C4-2B (cell line): Measurements from ENCODE around the gene CHID1.

ENCODE experiments used
- H3K27ac ChIP-seq: fragments of 450-650 bp; 2 replicates; pipeline ENCODE4 v1.5.1; 2017
- ZFX ChIP-seq: fragments of 450-650 bp; IDR thresholded peaks from 2 replicates; pipeline ENCODE4 v1.6.1; 2017
- TF ChIP-seq, protein P1 (sequence below): fragments of 450-650 bp; conservative IDR thresholded peaks from 2 replicates; pipeline ENCODE4 v1.5.1; 2017; ENCODE audit warnings: mild to moderate bottlenecking

CHID1 gene

GRCh38 chr11:954392-955153 lies 44.0 kb upstream of the CHID1 start:
- TF ChIP-seq ZFX, result no peak
- peak overlapping the region; percentile 62 for H3K27ac ChIP-seq

DNA sequence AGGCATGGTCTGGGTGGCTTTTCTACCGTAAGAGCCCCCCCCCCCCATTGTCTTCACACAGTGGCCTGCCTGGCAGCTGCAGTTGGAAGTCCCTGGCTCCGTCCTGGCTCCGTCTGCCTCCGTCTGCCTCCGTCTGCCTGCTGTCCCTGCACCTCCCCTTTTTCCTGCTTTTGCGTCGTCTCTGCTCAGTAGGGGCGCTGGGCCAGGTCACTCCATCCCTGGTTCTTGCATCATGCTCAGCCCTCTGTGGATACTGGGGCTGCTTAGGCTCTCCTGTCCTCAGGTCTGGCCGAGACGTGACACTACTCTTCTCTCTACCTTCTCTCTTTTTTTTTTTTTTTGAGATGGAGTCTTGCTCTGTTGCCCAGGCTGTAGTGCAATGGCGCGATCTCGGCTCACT lies 42.9 kb upstream of the CHID1 start:
- H3K27ac ChIP-seq, result no peak overlapping the region
- TF ChIP-seq, protein P1, sequence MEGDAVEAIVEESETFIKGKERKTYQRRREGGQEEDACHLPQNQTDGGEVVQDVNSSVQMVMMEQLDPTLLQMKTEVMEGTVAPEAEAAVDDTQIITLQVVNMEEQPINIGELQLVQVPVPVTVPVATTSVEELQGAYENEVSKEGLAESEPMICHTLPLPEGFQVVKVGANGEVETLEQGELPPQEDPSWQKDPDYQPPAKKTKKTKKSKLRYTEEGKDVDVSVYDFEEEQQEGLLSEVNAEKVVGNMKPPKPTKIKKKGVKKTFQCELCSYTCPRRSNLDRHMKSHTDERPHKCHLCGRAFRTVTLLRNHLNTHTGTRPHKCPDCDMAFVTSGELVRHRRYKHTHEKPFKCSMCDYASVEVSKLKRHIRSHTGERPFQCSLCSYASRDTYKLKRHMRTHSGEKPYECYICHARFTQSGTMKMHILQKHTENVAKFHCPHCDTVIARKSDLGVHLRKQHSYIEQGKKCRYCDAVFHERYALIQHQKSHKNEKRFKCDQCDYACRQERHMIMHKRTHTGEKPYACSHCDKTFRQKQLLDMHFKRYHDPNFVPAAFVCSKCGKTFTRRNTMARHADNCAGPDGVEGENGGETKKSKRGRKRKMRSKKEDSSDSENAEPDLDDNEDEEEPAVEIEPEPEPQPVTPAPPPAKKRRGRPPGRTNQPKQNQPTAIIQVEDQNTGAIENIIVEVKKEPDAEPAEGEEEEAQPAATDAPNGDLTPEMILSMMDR, result no peak
- no peak for TF ChIP-seq ZFX

DNA sequence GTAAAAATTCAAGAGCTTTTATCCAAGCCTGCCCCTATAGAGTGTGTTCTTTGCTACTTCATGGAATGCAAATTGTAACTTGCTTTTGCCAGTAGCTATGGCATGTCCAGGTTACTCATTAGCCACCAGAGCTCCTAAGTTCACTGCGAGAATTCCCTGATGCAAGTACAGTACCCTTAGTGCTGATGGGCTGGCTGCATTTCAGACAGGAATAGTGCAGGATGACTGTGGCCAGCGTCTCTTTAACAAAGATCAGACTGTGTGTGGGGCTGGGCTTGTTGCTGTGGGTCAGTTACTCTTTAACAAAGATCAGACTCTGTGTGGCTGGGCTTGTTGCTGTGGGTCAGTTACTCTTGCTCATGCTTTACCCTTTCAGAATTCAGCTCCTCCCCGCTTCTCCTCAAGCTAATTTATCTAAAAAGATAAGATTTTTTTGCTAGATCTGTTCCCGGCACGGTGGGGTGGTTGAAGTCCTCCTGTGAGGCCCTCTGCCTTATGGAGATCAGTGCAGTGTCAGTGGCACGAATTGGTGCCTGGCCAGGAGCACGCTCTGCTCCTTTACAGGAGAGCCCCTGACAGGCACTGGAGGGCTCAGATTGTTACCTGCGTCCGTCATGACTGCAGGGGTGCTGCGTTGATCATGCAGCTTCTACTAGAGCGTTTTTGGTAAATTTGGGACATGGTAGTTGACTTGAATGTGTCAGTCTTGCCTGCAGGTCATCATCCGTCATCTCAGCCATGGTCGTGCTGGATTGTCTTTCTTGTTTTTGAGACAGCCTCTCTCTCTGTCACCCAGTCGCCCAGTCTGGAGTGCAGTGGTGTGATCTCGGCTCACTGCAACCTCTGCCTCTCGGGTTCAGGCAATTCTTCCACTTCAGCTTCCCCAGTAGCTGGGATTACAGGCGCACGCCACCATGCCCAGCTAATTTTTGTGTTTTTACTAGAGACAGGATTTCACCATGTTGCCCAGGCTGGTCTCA lies 42.1 kb upstream of the CHID1 start:
- no peak overlapping the region for H3K27ac ChIP-seq
- TF ChIP-seq, protein P1, result no peak
- no peak for TF ChIP-seq ZFX

DNA sequence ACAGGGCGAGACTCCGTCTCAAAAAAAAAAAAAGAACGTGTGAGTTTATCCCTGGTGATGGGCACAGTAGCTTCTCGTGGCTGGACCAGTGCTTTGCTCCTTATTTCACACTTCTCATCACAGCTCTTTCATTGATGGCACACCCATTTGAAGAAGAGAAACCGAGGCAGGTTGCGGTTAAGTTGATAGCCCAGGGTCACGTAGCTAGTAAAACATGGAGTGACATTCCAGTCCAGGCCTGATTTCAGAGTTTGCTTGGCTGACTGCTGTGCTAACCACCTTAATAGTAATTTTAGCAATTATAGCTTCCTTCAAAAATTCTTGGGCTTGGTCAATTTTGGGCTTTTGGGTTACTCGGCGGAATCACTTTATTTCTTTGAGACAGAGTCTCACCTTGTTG lies 40.9 kb upstream of the CHID1 start:
- H3K27ac ChIP-seq, result no peak overlapping the region
- no peak for TF ChIP-seq ZFX
- TF ChIP-seq, protein P1, result no peak

- no peak for TF ChIP-seq ZFX
- TF ChIP-seq, protein P1, result no peak
- H3K27ac ChIP-seq, result no peak overlapping the region
Observed at GRCh38 chr11:947744-948143, 37.1 kb upstream of the CHID1 start.

- TF ChIP-seq, protein P1, result no peak
- no peak for TF ChIP-seq ZFX
- no peak overlapping the region for H3K27ac ChIP-seq
Observed at GRCh38 chr11:945986-946385, 35.4 kb upstream of the CHID1 start.

DNA sequence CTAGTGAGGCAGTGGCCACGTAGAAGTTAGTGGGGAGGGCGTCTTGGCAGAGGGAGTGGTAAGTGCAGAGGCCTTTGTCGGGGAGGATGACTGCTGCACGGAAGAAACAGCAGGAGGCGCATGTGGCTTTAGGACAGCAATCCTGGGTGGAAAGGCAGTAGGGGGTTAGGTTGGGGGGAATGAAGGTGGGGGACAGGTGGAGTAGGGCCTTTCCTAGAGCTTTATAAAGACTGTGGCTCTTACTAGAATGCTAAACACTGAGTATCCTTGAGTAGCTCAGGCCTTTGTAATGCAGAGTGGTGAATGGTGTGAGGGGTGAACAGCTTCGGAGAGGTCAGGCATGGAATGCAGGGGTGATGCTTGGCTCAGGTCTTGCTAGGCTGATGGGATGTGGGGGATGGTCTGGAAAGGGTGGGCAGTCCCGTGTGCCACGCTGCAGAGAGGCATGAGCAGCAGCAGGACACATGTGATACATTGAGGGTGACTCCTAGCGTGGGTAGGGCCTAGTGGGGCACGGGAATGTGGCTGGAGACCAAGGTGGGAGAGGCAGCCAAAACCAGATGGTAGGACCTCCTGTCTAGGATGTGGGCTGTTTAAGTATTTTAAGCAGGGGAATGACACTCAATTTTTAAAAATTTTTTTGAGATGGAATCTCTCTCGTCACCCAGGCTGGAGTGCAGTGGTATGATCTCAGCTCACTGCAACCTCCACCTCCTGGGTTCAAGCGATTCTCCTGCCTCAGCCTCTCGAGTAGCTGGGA lies 34.3 kb upstream of the CHID1 start:
- no peak for TF ChIP-seq ZFX
- TF ChIP-seq, protein P1, result no peak
- H3K27ac ChIP-seq, result no peak overlapping the region
